ENCODE results near the gene RRP12.

The RRP12 gene

DNA sequence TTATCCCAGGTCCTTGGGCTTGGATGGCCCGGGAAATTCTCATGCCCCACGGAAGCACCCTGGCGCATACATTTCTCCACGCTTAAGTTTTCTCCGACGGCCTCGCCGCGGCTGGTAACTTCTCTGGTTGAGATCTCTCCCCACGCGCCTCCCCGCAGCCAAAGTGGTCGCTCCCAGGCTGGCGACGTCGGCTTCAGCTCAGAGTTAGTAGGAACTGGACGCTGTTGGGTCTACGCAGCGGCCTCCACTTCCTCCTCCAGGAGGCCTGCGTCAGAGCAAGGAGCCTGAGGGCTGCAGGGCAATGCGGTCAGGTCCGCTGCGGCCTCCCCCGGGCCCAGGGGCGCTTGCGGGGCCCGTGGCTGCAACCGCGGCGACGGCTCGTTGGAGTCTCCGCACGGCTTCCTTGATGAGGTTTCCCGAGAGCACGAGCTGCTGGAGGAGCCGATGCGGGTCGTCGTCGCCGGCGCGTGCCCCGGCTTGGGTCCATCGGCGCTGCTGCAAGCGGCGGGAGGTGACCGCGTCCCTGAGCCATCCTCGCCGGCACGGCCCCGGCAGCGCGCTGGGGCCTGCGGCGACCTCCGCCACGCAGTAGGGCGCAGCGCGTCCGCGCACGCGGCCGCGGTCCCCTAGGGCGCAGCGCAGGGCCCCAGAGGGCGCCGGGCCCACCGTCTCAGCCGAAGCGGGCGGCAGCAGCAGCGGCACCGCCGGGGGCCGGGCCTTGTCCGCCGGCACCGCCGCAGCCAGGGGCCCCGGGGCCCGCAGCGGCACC is 67.4 kb downstream of the RRP12 start:
- DNase-seq (ENCODE audit: insufficient read length, low spot score) (peak; percentile 51), FAIRE-seq (no peak)
- TF ChIP-seq TAF1 (IDR thresholded peaks at IDR 0.05; ENCODE audit: low read depth, low read length) (no peak), POLR2A (IDR thresholded peaks at IDR 0.05; ENCODE audit: low read depth, low read length) (no peak), PAX5 (IDR thresholded peaks at IDR 0.05; ENCODE audit: insufficient read depth, low read length, severe bottlenecking) (no peak), POLR2AphosphoS5 (IDR thresholded peaks at IDR 0.05; ENCODE audit: low read depth, low read length) (no peak), SPI1 (IDR thresholded peaks at IDR 0.05; ENCODE audit: low read depth, low read length) (peak; percentile 24; the same call in 1 of the 2 replicates), POU2F2 (IDR thresholded peaks at IDR 0.05; ENCODE audit: low read depth, low read length) (no peak)

DNA sequence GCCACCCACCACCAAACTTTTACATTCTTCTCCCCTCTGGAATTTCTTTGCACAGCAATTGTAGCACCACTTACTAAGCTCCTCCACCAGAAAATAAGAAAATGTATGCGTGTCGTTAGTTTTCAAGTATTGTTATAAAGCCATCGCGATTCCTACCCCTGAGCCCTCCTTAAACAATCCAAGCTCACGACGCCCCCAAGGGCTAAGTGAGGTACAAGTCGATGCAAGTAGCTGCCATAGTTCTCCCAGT is 67.9 kb downstream of the RRP12 start:
- no peak for TF ChIP-seq SPI1 (IDR thresholded peaks at IDR 0.05; ENCODE audit: low read depth, low read length)
- DNase-seq (ENCODE audit: insufficient read length, low spot score) (no peak), FAIRE-seq (no peak)

DNA sequence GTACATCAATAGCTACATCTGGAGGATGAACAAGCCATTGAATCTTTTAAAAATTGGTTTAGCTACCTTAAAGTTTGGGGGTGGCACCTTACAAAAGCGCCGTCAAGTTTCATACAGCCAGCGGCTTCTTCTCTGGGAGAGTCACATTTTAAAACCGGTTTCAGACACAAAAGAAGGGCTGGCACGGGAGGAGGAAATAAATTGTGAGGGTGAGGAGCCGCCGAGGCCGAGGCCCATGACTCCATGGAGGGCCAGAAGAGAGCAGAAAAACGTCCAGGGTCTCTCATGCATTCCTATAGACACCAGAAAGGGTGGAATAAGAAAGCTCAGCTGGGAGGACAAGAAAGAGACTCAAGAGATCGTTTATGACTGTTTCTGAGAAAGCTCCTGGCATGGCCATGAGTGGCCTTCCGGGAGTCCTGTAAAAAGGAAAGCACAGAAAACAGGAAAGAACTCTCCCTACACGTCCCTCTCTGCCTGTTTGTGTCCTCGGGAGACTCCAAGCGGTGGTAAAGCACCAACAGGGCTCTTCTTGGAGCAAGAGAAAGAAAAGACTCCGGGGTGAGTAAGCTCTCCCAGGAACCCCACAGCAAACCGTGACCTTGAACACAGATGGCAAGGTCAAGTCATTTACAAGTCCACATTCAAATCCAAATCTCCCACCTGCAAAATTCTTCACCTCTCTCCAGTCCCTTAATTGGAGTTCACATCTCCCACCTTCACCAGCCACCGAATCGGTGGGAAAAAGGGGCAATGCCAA is 68.4 kb downstream of the RRP12 start:
- no peak for FAIRE-seq

DNA sequence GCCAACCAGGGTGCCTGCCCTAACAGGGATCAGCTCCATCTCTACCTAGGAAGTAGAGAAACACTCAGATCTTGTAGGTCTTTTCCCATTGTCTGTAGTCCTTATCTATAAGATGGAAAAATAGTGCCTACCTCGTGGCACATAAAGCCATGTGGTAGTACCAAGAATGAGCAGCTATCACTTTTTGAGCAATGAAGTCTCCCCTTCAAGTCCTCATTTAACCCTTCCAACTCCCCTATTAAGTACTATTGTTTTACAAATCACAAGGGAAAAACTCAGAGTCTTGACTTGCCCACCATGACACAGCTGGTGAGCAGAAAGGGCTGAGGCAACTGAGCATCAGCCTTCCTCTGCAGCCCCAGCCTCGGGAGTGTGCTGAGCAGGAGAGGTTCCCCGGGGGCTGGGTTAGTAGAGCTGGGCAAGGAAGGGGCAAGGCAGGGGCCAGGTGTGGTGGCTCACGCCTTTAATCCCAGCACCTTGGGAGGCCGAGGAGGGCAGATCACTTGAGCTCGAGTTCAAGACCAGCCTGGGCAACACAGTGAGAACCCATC is 69.9 kb downstream of the RRP12 start:
- TF ChIP-seq PAX5 (IDR thresholded peaks at IDR 0.05; ENCODE audit: insufficient read depth, low read length, severe bottlenecking) (no peak), POLR2A (IDR thresholded peaks at IDR 0.05; ENCODE audit: low read depth, low read length) (no peak), TAF1 (IDR thresholded peaks at IDR 0.05; ENCODE audit: low read depth, low read length) (no peak), POLR2AphosphoS5 (IDR thresholded peaks at IDR 0.05; ENCODE audit: low read depth, low read length) (no peak), SPI1 (IDR thresholded peaks at IDR 0.05; ENCODE audit: low read depth, low read length) (no peak), POU2F2 (IDR thresholded peaks at IDR 0.05; ENCODE audit: low read depth, low read length) (no peak)
- no peak for FAIRE-seq

More for the DNA sequence above, 68.4 kb downstream of the RRP12 start:
- DNase-seq (ENCODE audit: insufficient read length, low spot score) = no peak
- TF ChIP-seq TAF1 (IDR thresholded peaks at IDR 0.05; ENCODE audit: low read depth, low read length) (no peak), POLR2AphosphoS5 (IDR thresholded peaks at IDR 0.05; ENCODE audit: low read depth, low read length) (no peak)

DNA sequence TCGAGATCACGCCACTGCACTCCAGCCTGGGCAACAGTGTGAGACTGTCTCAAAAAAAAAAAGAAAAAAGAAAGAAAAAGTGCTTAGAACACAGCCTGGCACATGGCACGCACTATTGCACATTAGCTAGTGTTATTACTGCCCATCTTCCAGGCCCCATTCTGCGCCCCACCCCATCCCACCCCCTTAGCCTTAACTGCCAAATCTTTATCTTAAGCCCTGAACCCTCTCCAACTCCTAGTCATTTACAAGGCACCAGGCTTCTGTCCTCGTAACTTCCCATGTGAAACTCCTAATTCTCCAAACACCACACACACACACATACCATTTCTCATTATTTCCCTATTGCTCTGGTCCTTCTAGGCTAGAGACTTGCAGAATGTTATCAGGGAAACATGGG is 71.4 kb downstream of the RRP12 start:
- TF ChIP-seq TAF1 (IDR thresholded peaks at IDR 0.05; ENCODE audit: low read depth, low read length) = no peak
- DNase-seq (ENCODE audit: insufficient read length, low spot score) = no peak
- FAIRE-seq = no peak

More for the DNA sequence above, 69.9 kb downstream of the RRP12 start:
- DNase-seq (ENCODE audit: insufficient read length, low spot score) = no peak

DNA sequence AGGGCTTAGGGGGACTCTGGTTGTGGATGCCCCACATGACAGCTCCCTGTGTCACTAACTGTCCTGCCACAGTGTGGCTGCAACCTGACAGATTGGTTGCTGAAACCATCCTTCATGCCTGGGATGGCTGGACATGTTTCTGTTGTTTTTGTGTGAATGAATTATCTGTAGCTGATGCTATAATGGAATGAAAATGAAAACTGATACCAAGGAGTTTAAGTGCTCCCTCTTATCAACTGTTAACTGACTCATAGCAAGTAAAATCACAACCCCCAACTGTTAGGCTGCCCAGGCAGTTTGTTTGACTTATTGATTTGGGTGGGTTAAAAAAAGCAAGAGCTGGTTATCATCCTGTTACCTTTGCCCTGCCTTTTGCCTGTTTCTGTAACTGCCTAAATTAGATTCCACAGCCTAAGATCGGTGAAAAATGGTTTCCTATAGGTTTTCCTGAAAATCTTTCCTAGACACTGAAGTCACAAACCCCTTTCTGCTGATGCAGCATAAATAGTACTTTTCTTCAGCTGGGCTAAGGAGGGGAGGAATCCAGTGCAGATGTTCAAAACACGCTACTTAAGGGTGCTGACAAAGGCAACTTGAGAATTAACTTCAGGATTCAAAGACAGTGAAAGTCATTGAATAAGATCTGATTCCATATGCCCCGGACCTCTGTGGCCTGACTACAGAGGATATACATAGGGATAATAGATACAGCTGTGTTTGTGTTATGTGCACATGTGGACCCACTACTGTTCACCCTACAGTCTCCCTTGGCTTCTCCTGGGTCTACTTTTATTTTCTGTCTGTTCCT is 72.3 kb downstream of the RRP12 start:
- TF ChIP-seq TAF1 (IDR thresholded peaks at IDR 0.05; ENCODE audit: low read depth, low read length) = no peak
- no peak for TF ChIP-seq POU2F2 (IDR thresholded peaks at IDR 0.05; ENCODE audit: low read depth, low read length)
- TF ChIP-seq SPI1 (IDR thresholded peaks at IDR 0.05; ENCODE audit: low read depth, low read length) = no peak
- TF ChIP-seq PAX5 (IDR thresholded peaks at IDR 0.05; ENCODE audit: insufficient read depth, low read length, severe bottlenecking) = no peak
- no peak for TF ChIP-seq POLR2A (IDR thresholded peaks at IDR 0.05; ENCODE audit: low read depth, low read length)
- no peak for TF ChIP-seq POLR2AphosphoS5 (IDR thresholded peaks at IDR 0.05; ENCODE audit: low read depth, low read length)
- FAIRE-seq (peak; percentile 58), DNase-seq (ENCODE audit: insufficient read length, low spot score) (no peak)

DNA sequence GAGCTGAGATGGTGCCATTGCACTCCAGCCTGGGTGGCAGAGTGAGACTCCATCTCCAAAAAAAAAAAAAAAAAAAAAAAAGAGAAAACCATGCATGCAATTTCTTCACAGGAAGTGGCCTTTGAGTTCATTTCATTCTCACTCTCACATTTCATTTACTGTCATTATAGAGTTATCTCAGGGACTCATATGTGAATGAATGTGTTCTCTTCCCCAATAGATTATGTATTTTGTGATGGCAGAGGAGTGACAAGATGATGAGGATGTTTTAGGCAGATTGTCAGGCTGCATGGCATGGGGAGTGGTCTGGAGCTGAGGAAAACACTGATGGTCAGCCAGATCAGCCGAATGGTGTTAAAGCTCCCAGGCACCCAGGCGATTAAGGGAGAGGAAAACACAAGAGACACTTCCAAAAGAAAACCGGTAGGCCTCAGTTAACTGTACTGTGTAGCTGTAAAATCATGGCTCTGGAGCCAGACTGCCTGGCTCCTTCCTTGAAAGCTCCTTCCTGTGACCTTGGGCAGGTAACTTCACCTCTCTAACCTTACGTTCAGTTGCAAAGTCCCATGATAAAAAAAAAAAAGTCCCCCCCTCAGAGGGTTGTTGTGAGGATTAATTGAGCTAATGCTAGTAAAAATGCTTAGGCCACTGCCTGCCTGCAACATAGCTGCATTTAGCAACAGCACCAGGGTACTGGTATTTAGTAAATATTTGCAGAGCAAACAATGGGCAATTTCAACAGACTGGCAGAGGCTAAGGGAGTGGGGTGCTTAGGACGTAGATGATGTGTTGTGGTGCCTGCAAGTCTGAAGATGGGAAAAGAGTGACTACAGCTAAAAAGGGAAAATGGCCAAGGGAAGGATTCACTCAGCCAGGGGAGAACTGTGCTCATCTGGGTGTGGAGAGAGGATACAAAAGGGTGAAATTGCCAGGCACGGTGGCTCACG is 73.5 kb downstream of the RRP12 start:
- FAIRE-seq (no peak), DNase-seq (ENCODE audit: insufficient read length, low spot score) (no peak)
- TF ChIP-seq POLR2AphosphoS5 (IDR thresholded peaks at IDR 0.05; ENCODE audit: low read depth, low read length) = no peak
- no peak for TF ChIP-seq POU2F2 (IDR thresholded peaks at IDR 0.05; ENCODE audit: low read depth, low read length)
- no peak for TF ChIP-seq POLR2A (IDR thresholded peaks at IDR 0.05; ENCODE audit: low read depth, low read length)
- TF ChIP-seq PAX5 (IDR thresholded peaks at IDR 0.05; ENCODE audit: insufficient read depth, low read length, severe bottlenecking) = no peak
- no peak for TF ChIP-seq TAF1 (IDR thresholded peaks at IDR 0.05; ENCODE audit: low read depth, low read length)
- TF ChIP-seq SPI1 (IDR thresholded peaks at IDR 0.05; ENCODE audit: low read depth, low read length) = no peak

DNA sequence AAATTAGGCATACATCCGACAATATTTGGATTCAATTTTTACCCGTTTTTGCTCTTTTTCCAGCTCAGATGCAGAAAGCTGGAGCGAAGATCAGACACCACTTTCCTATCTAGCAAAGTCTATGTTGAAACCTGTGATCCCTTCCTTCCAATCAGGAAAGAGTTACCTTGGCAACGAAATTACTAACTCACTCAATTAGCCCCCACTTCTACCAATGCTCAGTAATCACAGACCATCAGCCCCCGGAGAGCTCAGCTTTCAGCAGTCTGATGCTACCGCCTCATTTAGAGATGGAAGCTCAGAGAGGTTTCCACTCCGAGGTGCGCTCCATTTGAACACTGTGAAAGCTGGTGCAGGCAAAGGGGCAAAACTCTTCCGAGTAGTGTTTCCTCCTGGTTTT is 75.4 kb downstream of the RRP12 start:
- DNase-seq (ENCODE audit: insufficient read length, low spot score) = no peak
- FAIRE-seq = no peak
- TF ChIP-seq PAX5 (IDR thresholded peaks at IDR 0.05; ENCODE audit: insufficient read depth, low read length, severe bottlenecking) (no peak), POU2F2 (IDR thresholded peaks at IDR 0.05; ENCODE audit: low read depth, low read length) (no peak), POLR2AphosphoS5 (IDR thresholded peaks at IDR 0.05; ENCODE audit: low read depth, low read length) (no peak), SPI1 (IDR thresholded peaks at IDR 0.05; ENCODE audit: low read depth, low read length) (no peak), TAF1 (IDR thresholded peaks at IDR 0.05; ENCODE audit: low read depth, low read length) (no peak), POLR2A (IDR thresholded peaks at IDR 0.05; ENCODE audit: low read depth, low read length) (no peak)

DNA sequence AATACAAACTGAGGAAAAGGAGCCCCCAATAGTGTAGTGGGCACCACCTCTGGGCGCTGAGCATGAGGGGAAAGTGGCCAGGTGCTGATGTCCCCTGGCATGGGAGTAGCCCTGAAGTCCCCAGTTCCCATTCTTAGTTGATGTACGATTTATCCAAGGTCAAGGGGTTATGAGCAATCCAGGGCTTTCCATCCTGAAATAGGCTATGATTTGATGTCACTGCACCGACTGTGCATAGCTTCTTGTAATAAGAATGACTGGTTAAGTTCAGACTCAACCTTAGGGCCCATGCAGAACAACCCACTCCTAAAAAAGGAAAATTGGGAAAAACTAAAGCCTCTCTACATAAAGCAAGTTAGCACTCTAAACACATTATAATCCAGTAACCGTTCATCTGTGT is 77.6 kb downstream of the RRP12 start:
- FAIRE-seq = no peak
- no peak for DNase-seq (ENCODE audit: insufficient read length, low spot score)
- TF ChIP-seq PAX5 (IDR thresholded peaks at IDR 0.05; ENCODE audit: insufficient read depth, low read length, severe bottlenecking) (no peak), POLR2AphosphoS5 (IDR thresholded peaks at IDR 0.05; ENCODE audit: low read depth, low read length) (no peak), SPI1 (IDR thresholded peaks at IDR 0.05; ENCODE audit: low read depth, low read length) (no peak), POLR2A (IDR thresholded peaks at IDR 0.05; ENCODE audit: low read depth, low read length) (no peak), TAF1 (IDR thresholded peaks at IDR 0.05; ENCODE audit: low read depth, low read length) (no peak), POU2F2 (IDR thresholded peaks at IDR 0.05; ENCODE audit: low read depth, low read length) (no peak)

All from GM12891 (cell line).